WTC11 (cell line): ENCODE data around the gene FAM107B.

Source experiments
- CTCF ChIP-seq: fragments of 200-600 bp; IDR thresholded peaks from 2 replicates; pipeline ENCODE4 v1.8.0; 2022; ENCODE audit warnings: antibody characterized with exemption
- MAX ChIP-seq: sonication (generic); formaldehyde crosslinking; IDR thresholded peaks from 2 replicates; pipeline ENCODE4 v1.8.0; 2022; ENCODE audit warnings: mild to moderate bottlenecking, missing genetic modification reagents

- TF ChIP-seq CTCF (no peak), MAX (no peak)
These were observed 93.4 kb downstream of the FAM107B start for GRCh38 chr10:14681305-14681704.
